Measurements from ENCODE around the gene UAP1. TPM values are rescaled to one million over a fixed set of nuclear protein-coding genes. Genes with fewer than 3 reads are reported as not detected.
A peak's percentile ranks its signal among the peaks of the same experiment; 100 is the strongest.

UAP1 gene
- 406 and 457 TPM in 2 replicates for total RNA-seq (2014; rRNA removed; shearing (Covaris generic))
- 524 and 534 TPM in 2 replicates for polyA plus RNA-seq (2016; fragmentation: Nextera tagmentation; extraction: Ambion mirVana)

GRCh38 chr1:162561616-162562469 lies at the start of gene UAP1:
TSS of gene UAP1 (plus strand) at chr1:162561722. CDS start at chr1:162566069, 4,347 bp downstream.
- DNase-seq: peak; percentile 61
- Histone ChIP-seq H3K4me1 (ENCODE audit: insufficient read depth) (peaks cover 27% of the 10 kb centered on the region), H3K9me3 (ENCODE audit: low read depth) (no peaks in the 10 kb centered on the region), H3K9ac (peak within 1 kb of the TSS; percentile 97), H3K4me2 (ENCODE audit: unreplicated experiment) (peak within 1 kb of the TSS; percentile 87), H3K27me3 (replicated peaks; ENCODE audit: insufficient read depth) (no peaks in the 10 kb centered on the region), H3K36me3 (ENCODE audit: low read depth) (peaks cover 16% of the 10 kb centered on the region), H3F3A (ENCODE audit: insufficient read depth) (peaks cover 55% of the 10 kb centered on the region), H2AFZ (peak within 1 kb of the TSS; percentile 60), H3K4me3 (peak within 1 kb of the TSS; percentile 88), H3K27ac (peak within 1 kb of the TSS; percentile 98), H4K20me1 (ENCODE audit: insufficient read depth) (peaks cover 20% of the 10 kb centered on the region; the same call in 1 of the 2 replicates), H3K79me2 (ENCODE audit: insufficient read depth) (peaks cover 52% of the 10 kb centered on the region), H3K9me2 (ENCODE audit: insufficient read depth) (no peaks in the 10 kb centered on the region)
- TF ChIP-seq EZH2phosphoT487 (IDR thresholded peaks at IDR 0.05; ENCODE audit: insufficient read depth, low read depth) (no peak), EZH2 (IDR thresholded peaks at IDR 0.05; ENCODE audit: insufficient read depth, poor library complexity, severe bottlenecking) (no peak)
- WGBS, 2 experiments (ENCODE audit: low coverage in 1 of 2, low lambda C conversion rate in 2 of 2, missing lambda C conversion rate in 2 of 2): 0 to 2% methylated on average over 37 to 61 of the region's 69 CpGs
- in situ Hi-C loops (cut with MboI): no loop called here

- no peak overlapping the region for H3K4me3 ChIP-seq
- no peaks in the 10 kb centered on the region for H3K27me3 ChIP-seq (replicated peaks; ENCODE audit: insufficient read depth)
- H3K9ac ChIP-seq: no peak overlapping the region
- no peaks in the 10 kb centered on the region for H3F3A ChIP-seq (ENCODE audit: insufficient read depth)
- in situ Hi-C loops (cut with MboI): no loop called here
- H3K9me3 ChIP-seq (ENCODE audit: low read depth): no peaks in the 10 kb centered on the region
- no peak for DNase-seq
- peaks cover 31% of the 10 kb centered on the region for H3K36me3 ChIP-seq (ENCODE audit: low read depth)
- no peaks in the 10 kb centered on the region for H3K9me2 ChIP-seq (ENCODE audit: insufficient read depth)
- H4K20me1 ChIP-seq (ENCODE audit: insufficient read depth): no peaks in the 10 kb centered on the region
- no peak overlapping the region for H2AFZ ChIP-seq
- no peak overlapping the region for H3K4me2 ChIP-seq (ENCODE audit: unreplicated experiment)
- no peaks in the 10 kb centered on the region for H3K4me1 ChIP-seq (ENCODE audit: insufficient read depth)
- TF ChIP-seq EZH2phosphoT487 (IDR thresholded peaks at IDR 0.05; ENCODE audit: insufficient read depth, low read depth) (no peak), EZH2 (IDR thresholded peaks at IDR 0.05; ENCODE audit: insufficient read depth, poor library complexity, severe bottlenecking) (no peak)
- no peak overlapping the region for H3K27ac ChIP-seq
- peaks cover 54% of the 10 kb centered on the region for H3K79me2 ChIP-seq (ENCODE audit: insufficient read depth)
These were observed 34.2 kb upstream of the UAP1 start for GRCh38 chr1:162527314-162527713.

DNA sequence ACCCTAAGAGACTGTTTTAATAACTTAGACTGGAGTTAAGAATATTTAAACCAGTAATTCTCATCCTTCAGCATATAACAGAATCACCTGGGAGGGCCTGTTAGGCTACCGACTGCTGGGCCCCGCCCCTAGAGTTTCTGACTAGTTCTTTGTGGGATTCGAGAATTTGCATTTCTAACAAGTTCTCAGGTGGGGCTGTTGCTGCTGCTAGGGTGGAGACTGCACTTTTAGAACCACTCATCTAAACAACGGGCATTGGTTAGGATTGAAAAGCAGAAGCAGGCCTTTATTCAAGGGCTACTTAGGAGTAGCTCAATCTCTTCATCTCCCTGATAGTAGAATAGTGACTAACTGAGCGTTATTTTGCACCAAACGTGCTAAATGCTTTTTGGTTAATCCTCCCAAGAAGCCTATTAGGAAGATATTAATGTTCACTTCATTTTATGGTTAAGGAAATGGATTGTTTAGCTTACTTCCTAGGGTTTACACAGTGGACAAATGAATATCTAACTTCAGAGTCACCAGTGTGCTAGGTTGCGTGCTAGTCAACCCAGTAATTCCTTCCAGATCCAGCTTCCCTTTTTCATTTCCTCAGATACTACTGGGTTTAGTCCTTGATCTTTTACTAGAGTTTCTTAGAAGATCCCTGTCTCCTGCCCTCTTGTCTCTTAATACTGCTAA lies 31.1 kb upstream of the UAP1 start:
- Histone ChIP-seq H2AFZ (no peak overlapping the region), H3K4me1 (ENCODE audit: insufficient read depth) (0 out of 2 replicates have a peak, but pooled peaks cover 3% of the 10 kb centered on the region), H3F3A (ENCODE audit: insufficient read depth) (peaks cover 9% of the 10 kb centered on the region), H3K36me3 (ENCODE audit: low read depth) (no peaks in the 10 kb centered on the region; the same call in 1 of the 2 replicates), H3K9me3 (ENCODE audit: low read depth) (no peaks in the 10 kb centered on the region), H3K79me2 (ENCODE audit: insufficient read depth) (peaks cover 26% of the 10 kb centered on the region), H3K9ac (no peak overlapping the region), H3K27ac (no peak overlapping the region), H3K9me2 (ENCODE audit: insufficient read depth) (no peaks in the 10 kb centered on the region), H3K27me3 (replicated peaks; ENCODE audit: insufficient read depth) (no peaks in the 10 kb centered on the region), H4K20me1 (ENCODE audit: insufficient read depth) (no peaks in the 10 kb centered on the region), H3K4me2 (ENCODE audit: unreplicated experiment) (no peak overlapping the region), H3K4me3 (no peak overlapping the region)
- DNase-seq: no peak
- TF ChIP-seq EZH2 (IDR thresholded peaks at IDR 0.05; ENCODE audit: insufficient read depth, poor library complexity, severe bottlenecking): no peak
- TF ChIP-seq EZH2phosphoT487 (IDR thresholded peaks at IDR 0.05; ENCODE audit: insufficient read depth, low read depth): no peak
- in situ Hi-C loops (cut with MboI): no loop called here
- WGBS, 2 experiments (ENCODE audit: low coverage in 1 of 2, low lambda C conversion rate in 2 of 2, missing lambda C conversion rate in 2 of 2): 85 to 88% methylated on average over 7 of the region's 7 CpGs

DNA sequence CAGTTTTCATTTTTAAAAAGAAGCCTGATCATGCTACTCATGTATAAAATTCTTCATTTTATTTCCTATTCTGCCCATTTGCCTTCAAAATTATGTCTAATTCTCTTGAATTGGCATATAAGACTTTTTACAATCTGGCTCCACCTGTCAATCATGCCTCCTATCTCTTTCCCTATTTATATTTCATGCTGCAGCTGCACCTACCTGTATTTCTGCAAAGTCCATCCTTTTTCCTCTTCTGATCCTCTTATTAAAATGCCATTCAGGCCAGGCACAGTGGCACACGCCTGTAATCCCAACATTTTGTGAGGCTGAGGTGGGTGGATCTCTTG lies 30.6 kb upstream of the UAP1 start:
- Histone ChIP-seq H3F3A (ENCODE audit: insufficient read depth) (peaks cover 14% of the 10 kb centered on the region), H3K4me1 (ENCODE audit: insufficient read depth) (0 out of 2 replicates have a peak, but pooled peaks cover 8% of the 10 kb centered on the region), H3K4me2 (ENCODE audit: unreplicated experiment) (no peak overlapping the region), H3K27ac (no peak overlapping the region), H3K9me3 (ENCODE audit: low read depth) (no peaks in the 10 kb centered on the region), H3K36me3 (ENCODE audit: low read depth) (no peaks in the 10 kb centered on the region; the same call in 1 of the 2 replicates), H3K4me3 (no peak overlapping the region), H3K79me2 (ENCODE audit: insufficient read depth) (peaks cover 21% of the 10 kb centered on the region), H2AFZ (no peak overlapping the region), H3K27me3 (replicated peaks; ENCODE audit: insufficient read depth) (no peaks in the 10 kb centered on the region), H3K9ac (no peak overlapping the region), H4K20me1 (ENCODE audit: insufficient read depth) (no peaks in the 10 kb centered on the region), H3K9me2 (ENCODE audit: insufficient read depth) (no peaks in the 10 kb centered on the region)
- in situ Hi-C loops (cut with MboI): no loop called here
- TF ChIP-seq EZH2 (IDR thresholded peaks at IDR 0.05; ENCODE audit: insufficient read depth, poor library complexity, severe bottlenecking) (no peak), EZH2phosphoT487 (IDR thresholded peaks at IDR 0.05; ENCODE audit: insufficient read depth, low read depth) (no peak)
- 94 to 100% methylated on average over 1 of the region's 1 CpG for WGBS, 2 experiments (ENCODE audit: low coverage in 1 of 2, low lambda C conversion rate in 2 of 2, missing lambda C conversion rate in 2 of 2)
- DNase-seq: no peak

Data from GM23248 (cell line).